ENCODE results near the gene SFTPB. TPM values are rescaled to one million over a fixed set of nuclear protein-coding genes. Genes with fewer than 3 reads are reported as not detected.
A peak's percentile ranks its signal among the peaks of the same experiment; 100 is the strongest.
"Not testable (repeated sequence)": the region's sequence is repeated elsewhere in the genome, so short reads cannot be mapped to it uniquely, and the experiment has no call there.

SFTPB gene
- total RNA-seq, result not detected
- not detected for polyA plus RNA-seq
- not detected for total RNA-seq

- ChIA-PET POLR2A (no interaction called here), CTCF (no interaction called here)
- H3K4me1 ChIP-seq (ENCODE audit: control insufficient read depth in 2 of 2, insufficient read depth in 2 of 2, low read length in 2 of 2), result no peaks in the 10 kb centered on the region
- H3K4me3 Mint-ChIP-seq, result no peak within 1 kb of the TSS
- intact Hi-C loops (cut with micrococcal nuclease), result no loop called here
- H3K27ac Mint-ChIP-seq, result no peak within 1 kb of the TSS
- peaks cover 0 to 6% (median 0%) of the 10 kb centered on the region in 5 donors for H3K27me3 Mint-ChIP-seq
- H3K27ac ChIP-seq (ENCODE audit: low read depth, low read length), result no peak within 1 kb of the TSS
- H3K9me3 Mint-ChIP-seq, result no peaks in the 10 kb centered on the region
- no peaks in the 10 kb centered on the region for H3K36me3 ChIP-seq (ENCODE audit: control insufficient read depth in 2 of 3, insufficient read depth in 3 of 3, low read length in 3 of 3)
- H3K9me3 ChIP-seq (ENCODE audit: control insufficient read depth in 2 of 3, low read length in 3 of 3), result no peaks in the 10 kb centered on the region
- peaks cover 0 to 16% (median 0%) of the 10 kb centered on the region in 7 donors for H3K4me1 Mint-ChIP-seq
- no peak for DNase-seq
- H3K27me3 ChIP-seq (ENCODE audit: control insufficient read depth in 2 of 2, insufficient read depth in 2 of 2, low read length in 2 of 2), result no peaks in the 10 kb centered on the region
- no peaks in the 10 kb centered on the region for H3K36me3 Mint-ChIP-seq
- ATAC-seq, result no peak
- no peak within 1 kb of the TSS for H3K4me3 ChIP-seq (ENCODE audit: low read length)
Measured at GRCh38 chr2:85668009-85668856, at the start of gene SFTPB. SFTPB (minus strand) TSS chr2:85668199; CDS start chr2:85668183, 16 bp downstream.

- ChIA-PET POLR2A (no interaction called here), CTCF (interaction anchor here (1.2 kb wide), 1 partner anchor 10 kb away, joined by 6 read pairs; no protein-coding TSS in a partner anchor)
- Mint-ChIP-seq H3K27me3 (peaks cover 0 to 12% (median 0%) of the 10 kb centered on the region in 5 donors), H3K27ac (no peak overlapping the region), H3K4me3 (no peak overlapping the region), H3K4me1 (peaks cover 0 to 40% (median 9%) of the 10 kb centered on the region in 7 donors), H3K36me3 (peaks cover 0 to 13% (median 0%) of the 10 kb centered on the region in 5 donors), H3K9me3 (peaks cover 0 to 8% (median 0%) of the 10 kb centered on the region in 11 donors)
- no peaks in the 10 kb centered on the region for H3K4me1 ChIP-seq (ENCODE audit: control insufficient read depth in 2 of 2, insufficient read depth in 2 of 2, low read length in 2 of 2)
- ATAC-seq (no peak), DNase-seq (no peak)
- H3K9me3 ChIP-seq (ENCODE audit: control insufficient read depth in 2 of 3, low read length in 3 of 3), result no peaks in the 10 kb centered on the region
- H3K27me3 ChIP-seq (ENCODE audit: control insufficient read depth in 2 of 2, insufficient read depth in 2 of 2, low read length in 2 of 2), result no peaks in the 10 kb centered on the region
- no peaks in the 10 kb centered on the region for H3K36me3 ChIP-seq (ENCODE audit: control insufficient read depth in 2 of 3, insufficient read depth in 3 of 3, low read length in 3 of 3)
- no peak overlapping the region for H3K27ac ChIP-seq (ENCODE audit: low read depth, low read length)
- no peak overlapping the region for H3K4me3 ChIP-seq (ENCODE audit: low read length)
- intact Hi-C loops (cut with micrococcal nuclease), result no loop called here
Measured at GRCh38 chr2:85717308-85718008, 49.5 kb upstream of the SFTPB start.

GRCh38 chr2:85716346-85716914 lies 48.4 kb upstream of the SFTPB start:
- no peak overlapping the region for H3K27ac ChIP-seq (ENCODE audit: low read depth, low read length)
- ChIA-PET POLR2A (no interaction called here), CTCF (interaction anchor here (1.2 kb wide), 1 partner anchor 9 kb away, joined by 6 read pairs; no protein-coding TSS in a partner anchor)
- H3K4me3 Mint-ChIP-seq, result no peak overlapping the region
- peaks cover 0 to 8% (median 0%) of the 10 kb centered on the region in 11 donors for H3K9me3 Mint-ChIP-seq
- no peak for ATAC-seq
- intact Hi-C loops (cut with micrococcal nuclease), result no loop called here
- peaks cover 0 to 43% (median 9%) of the 10 kb centered on the region in 7 donors for H3K4me1 Mint-ChIP-seq
- H3K4me3 ChIP-seq (ENCODE audit: low read length), result no peak overlapping the region
- no peaks in the 10 kb centered on the region for H3K4me1 ChIP-seq (ENCODE audit: control insufficient read depth in 2 of 2, insufficient read depth in 2 of 2, low read length in 2 of 2)
- H3K9me3 ChIP-seq (ENCODE audit: control insufficient read depth in 2 of 3, low read length in 3 of 3), result no peaks in the 10 kb centered on the region
- no peaks in the 10 kb centered on the region for H3K27me3 ChIP-seq (ENCODE audit: control insufficient read depth in 2 of 2, insufficient read depth in 2 of 2, low read length in 2 of 2)
- no peaks in the 10 kb centered on the region for H3K36me3 ChIP-seq (ENCODE audit: control insufficient read depth in 2 of 3, insufficient read depth in 3 of 3, low read length in 3 of 3)
- H3K36me3 Mint-ChIP-seq, result peaks cover 0 to 13% (median 0%) of the 10 kb centered on the region in 5 donors
- no peak for DNase-seq
- no peak overlapping the region for H3K27ac Mint-ChIP-seq
- peaks cover 0 to 10% (median 0%) of the 10 kb centered on the region in 5 donors for H3K27me3 Mint-ChIP-seq

GRCh38 chr2:85714841-85715240 lies 46.8 kb upstream of the SFTPB start:
- Histone ChIP-seq H3K4me1 (ENCODE audit: control insufficient read depth in 2 of 2, insufficient read depth in 2 of 2, low read length in 2 of 2) (no peaks in the 10 kb centered on the region), H3K27me3 (ENCODE audit: control insufficient read depth in 2 of 2, insufficient read depth in 2 of 2, low read length in 2 of 2) (no peaks in the 10 kb centered on the region), H3K4me3 (ENCODE audit: low read length) (no peak overlapping the region), H3K36me3 (ENCODE audit: control insufficient read depth in 2 of 3, insufficient read depth in 3 of 3, low read length in 3 of 3) (no peaks in the 10 kb centered on the region), H3K27ac (ENCODE audit: low read depth, low read length) (no peak overlapping the region), H3K9me3 (ENCODE audit: control insufficient read depth in 2 of 3, low read length in 3 of 3) (no peaks in the 10 kb centered on the region)
- CTCF ChIA-PET, result interaction anchor here (0.6 to 1.0 kb wide), 2 partner anchors 14 to 48 kb away, joined by 3 read pairs; no protein-coding TSS in a partner anchor
- intact Hi-C loops (cut with micrococcal nuclease), result loop anchor here in 1 of 2 donors (1.0 kb wide), 1 partner anchor 8 kb away; no protein-coding TSS in a partner anchor
- H3K27me3 Mint-ChIP-seq, result peaks cover 0 to 6% (median 0%) of the 10 kb centered on the region in 5 donors
- peak overlapping the region in 1 of 10 donors; percentile 23 for H3K4me3 Mint-ChIP-seq
- peak overlapping the region in 2 of 9 donors; percentile 15 to 86 for H3K27ac Mint-ChIP-seq
- peaks cover 0 to 56% (median 9%) of the 10 kb centered on the region in 7 donors for H3K4me1 Mint-ChIP-seq
- ATAC-seq (no peak), DNase-seq (no peak)
- POLR2A ChIA-PET, result no interaction called here
- H3K9me3 Mint-ChIP-seq, result no peaks in the 10 kb centered on the region
- H3K36me3 Mint-ChIP-seq, result peaks cover 0 to 4% (median 0%) of the 10 kb centered on the region in 5 donors

GRCh38 chr2:85714421-85714820 lies 46.4 kb upstream of the SFTPB start:
- H3K9me3 ChIP-seq (ENCODE audit: control insufficient read depth in 2 of 3, low read length in 3 of 3); ATAC-seq; H3K27ac ChIP-seq (ENCODE audit: low read depth, low read length); H3K4me1 ChIP-seq (ENCODE audit: control insufficient read depth in 2 of 2, insufficient read depth in 2 of 2, low read length in 2 of 2); DNase-seq; H3K36me3 Mint-ChIP-seq; H3K9me3 Mint-ChIP-seq; POLR2A ChIA-PET; H3K27me3 Mint-ChIP-seq; H3K27me3 ChIP-seq (ENCODE audit: control insufficient read depth in 2 of 2, insufficient read depth in 2 of 2, low read length in 2 of 2); H3K36me3 ChIP-seq (ENCODE audit: control insufficient read depth in 2 of 3, insufficient read depth in 3 of 3, low read length in 3 of 3); intact Hi-C loops (cut with micrococcal nuclease); H3K4me3 ChIP-seq (ENCODE audit: low read length): not testable (repeated sequence)
- Mint-ChIP-seq H3K4me1 (peaks cover 0 to 60% (median 9%) of the 10 kb centered on the region in 7 donors), H3K4me3 (peak overlapping the region in 1 of 10 donors; percentile 9), H3K27ac (peak overlapping the region in 1 of 9 donors; percentile 86)
- CTCF ChIA-PET, result interaction anchor here (1.0 kb wide), 1 partner anchor 15 kb away, joined by 3 read pairs; no protein-coding TSS in a partner anchor

GRCh38 chr2:85713836-85714235 lies 45.8 kb upstream of the SFTPB start:
- Mint-ChIP-seq H3K27ac (peak overlapping the region in 1 of 9 donors; percentile 86), H3K4me3 (peak overlapping the region in 1 of 10 donors; percentile 25), H3K4me1 (peaks cover 0 to 64% (median 9%) of the 10 kb centered on the region in 7 donors), H3K27me3 (peaks cover 0 to 4% (median 0%) of the 10 kb centered on the region in 5 donors), H3K9me3 (no peaks in the 10 kb centered on the region), H3K36me3 (peaks cover 0 to 4% (median 0%) of the 10 kb centered on the region in 5 donors)
- intact Hi-C loops (cut with micrococcal nuclease), result no loop called here
- POLR2A ChIA-PET, result no interaction called here
- CTCF ChIA-PET, result interaction anchor here (1.0 kb wide), 1 partner anchor 15 kb away, joined by 3 read pairs; no protein-coding TSS in a partner anchor
- no peaks in the 10 kb centered on the region for H3K27me3 ChIP-seq (ENCODE audit: control insufficient read depth in 2 of 2, insufficient read depth in 2 of 2, low read length in 2 of 2)
- H3K36me3 ChIP-seq (ENCODE audit: control insufficient read depth in 2 of 3, insufficient read depth in 3 of 3, low read length in 3 of 3), result no peaks in the 10 kb centered on the region
- no peaks in the 10 kb centered on the region for H3K9me3 ChIP-seq (ENCODE audit: control insufficient read depth in 2 of 3, low read length in 3 of 3)
- H3K27ac ChIP-seq (ENCODE audit: low read depth, low read length), result no peak overlapping the region
- no peak overlapping the region for H3K4me3 ChIP-seq (ENCODE audit: low read length)
- ATAC-seq (no peak), DNase-seq (no peak)
- H3K4me1 ChIP-seq (ENCODE audit: control insufficient read depth in 2 of 2, insufficient read depth in 2 of 2, low read length in 2 of 2), result no peaks in the 10 kb centered on the region
